C4-2B (cell line): ENCODE data around the gene LCN6.

Experiments used
- CTCF ChIP-seq: fragments of 450-650 bp; conservative IDR thresholded peaks from 2 replicates; pipeline ENCODE4 v1.5.1; 2017; ENCODE audit warnings: mild to moderate bottlenecking
- ZFX ChIP-seq: fragments of 450-650 bp; IDR thresholded peaks from 2 replicates; pipeline ENCODE4 v1.6.1; 2017

- TF ChIP-seq ZFX (no peak), CTCF (no peak)
Observed at GRCh38 chr9:136714893-136715274, 33.4 kb downstream of the LCN6 start.
